Hematopoietic multipotent progenitor cell treated with erythropoietin and hydrocortisone succinate and interleukin-3 and kit ligand, for 8 days (in vitro differentiated cells): ENCODE results near the gene SPNS3.
A peak's percentile ranks its signal among the peaks of the same experiment; 100 is the strongest.

Source experiments
- DNase-seq: peaks from one replicate; pipeline ENCODE4 v3.0.0-alpha.2; 2015

Gene SPNS3

DNA sequence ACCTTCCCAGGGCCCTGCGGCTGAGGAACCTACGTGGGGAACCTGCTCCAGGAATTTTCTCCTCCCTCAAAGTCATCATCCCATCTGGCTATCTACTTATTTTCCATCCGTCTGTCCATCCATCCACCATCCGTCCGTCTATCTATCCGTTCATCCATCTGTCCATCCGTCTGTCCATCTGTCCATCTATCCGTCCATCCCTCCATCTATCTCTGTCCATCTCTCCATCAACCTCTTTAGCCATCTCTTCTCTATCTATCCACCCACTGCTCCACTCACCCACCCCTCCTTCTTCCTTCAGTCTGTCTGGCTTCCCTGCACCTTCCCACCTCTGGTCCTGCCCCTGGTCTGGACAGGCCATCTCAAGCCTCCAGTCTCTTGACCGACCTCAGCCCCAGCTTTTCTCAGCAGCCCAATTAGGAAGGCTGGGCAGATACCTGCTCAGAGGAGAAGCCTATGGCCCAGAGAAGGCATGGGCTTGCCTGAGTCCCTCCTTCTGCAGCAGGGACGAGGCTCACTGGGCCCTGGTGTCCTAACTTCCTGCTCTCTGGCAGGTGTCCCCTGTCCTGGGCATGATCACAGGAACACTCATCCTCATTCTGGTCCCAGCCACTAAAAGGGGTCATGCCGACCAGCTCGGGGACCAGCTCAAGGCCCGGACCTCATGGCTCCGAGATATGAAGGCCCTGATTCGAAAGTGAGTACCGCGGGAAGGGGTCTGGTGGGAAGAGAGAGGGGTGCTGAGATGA lies 98.4 kb downstream of the SPNS3 start:
- no peak for DNase-seq

DNA sequence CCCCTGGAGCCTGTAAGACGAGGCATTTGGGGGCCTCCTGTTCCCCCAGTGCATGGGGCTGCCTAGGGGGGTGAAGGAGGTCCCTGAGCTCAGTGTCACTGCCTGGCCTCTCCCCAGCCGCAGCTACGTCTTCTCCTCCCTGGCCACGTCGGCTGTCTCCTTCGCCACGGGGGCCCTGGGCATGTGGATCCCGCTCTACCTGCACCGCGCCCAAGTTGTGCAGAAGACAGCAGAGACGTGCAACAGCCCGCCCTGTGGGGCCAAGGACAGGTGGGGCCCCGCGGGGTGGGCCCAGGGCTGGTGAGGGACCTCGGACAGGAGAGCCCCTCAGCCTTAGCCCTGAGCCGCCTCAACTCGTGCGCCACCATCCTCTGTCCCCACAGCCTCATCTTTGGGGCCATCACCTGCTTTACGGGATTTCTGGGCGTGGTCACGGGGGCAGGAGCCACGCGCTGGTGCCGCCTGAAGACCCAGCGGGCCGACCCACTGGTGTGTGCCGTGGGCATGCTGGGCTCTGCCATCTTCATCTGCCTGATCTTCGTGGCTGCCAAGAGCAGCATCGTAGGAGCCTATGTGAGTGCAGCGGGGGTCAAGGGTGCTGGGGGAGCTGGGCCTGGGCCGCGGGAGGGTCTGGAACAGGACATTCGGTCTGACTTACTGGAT lies 99.3 kb downstream of the SPNS3 start:
- DNase-seq = no peak

DNA sequence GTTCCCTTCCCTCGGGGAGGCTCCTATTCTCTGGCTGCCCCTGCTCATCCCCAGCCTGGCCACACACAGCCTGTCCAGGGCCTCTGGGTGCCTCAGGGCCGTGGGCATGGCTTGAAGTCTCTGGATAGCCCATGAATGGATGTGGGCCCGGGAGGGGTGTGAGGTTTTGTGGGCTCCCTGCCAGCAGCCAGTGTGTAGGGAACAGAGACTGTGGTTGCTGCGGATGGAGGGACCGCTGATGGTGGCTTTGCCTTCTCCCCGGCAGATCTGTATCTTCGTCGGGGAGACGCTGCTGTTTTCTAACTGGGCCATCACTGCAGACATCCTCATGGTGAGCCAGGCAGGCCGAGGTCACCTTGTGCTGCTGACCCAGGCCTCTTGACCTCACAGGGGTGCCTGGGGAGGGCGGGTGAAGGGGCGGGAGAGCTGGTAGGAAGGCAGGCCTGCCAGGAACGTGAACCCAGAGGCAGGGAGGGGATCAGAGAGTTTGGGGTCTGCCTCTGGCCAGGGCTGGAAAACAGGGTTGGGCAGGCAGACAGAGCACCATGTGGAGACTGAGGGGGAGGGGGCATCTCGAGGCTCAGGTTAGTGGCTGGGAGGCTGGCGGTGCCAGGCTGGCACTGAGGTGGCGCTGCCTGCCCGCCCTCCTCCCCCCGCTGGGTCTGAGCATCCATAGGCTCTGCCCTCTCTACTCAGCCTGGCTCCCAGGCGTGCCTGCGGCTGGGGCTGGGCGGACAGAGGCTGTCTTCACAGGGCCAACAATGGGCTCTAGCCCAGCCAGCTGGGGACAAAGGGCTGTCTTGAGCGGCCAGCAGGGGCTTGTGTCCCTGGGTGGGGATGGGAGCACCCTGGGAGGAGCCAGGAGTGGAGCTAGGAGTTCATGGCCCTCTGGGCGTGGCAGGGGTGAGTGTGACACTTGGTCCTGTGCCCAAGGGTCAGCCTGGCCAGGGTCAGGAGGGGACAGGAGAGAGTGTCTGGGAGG lies 100.1 kb downstream of the SPNS3 start:
- peak; percentile 59 for DNase-seq

DNA sequence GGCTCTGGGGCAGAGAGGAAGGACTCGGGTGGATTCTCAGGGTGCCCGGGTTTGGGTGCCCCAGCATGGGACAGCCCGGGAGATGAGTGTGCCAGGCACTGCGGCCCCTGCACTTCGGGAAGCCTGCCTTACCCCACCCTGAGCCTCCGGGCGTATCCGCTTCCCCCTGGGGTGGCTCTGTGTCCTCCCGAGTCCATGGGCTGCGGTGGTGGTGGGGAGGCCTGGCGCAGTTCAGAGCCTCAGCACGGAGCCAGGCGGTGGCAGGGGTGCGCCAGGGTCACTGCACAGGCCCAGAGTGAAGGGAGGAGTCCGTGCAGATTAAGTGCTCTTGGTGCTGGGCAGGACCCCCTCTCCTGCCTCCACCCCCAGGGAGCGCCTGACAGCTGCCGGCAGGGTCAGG lies 100.8 kb downstream of the SPNS3 start:
- no peak for DNase-seq

DNA sequence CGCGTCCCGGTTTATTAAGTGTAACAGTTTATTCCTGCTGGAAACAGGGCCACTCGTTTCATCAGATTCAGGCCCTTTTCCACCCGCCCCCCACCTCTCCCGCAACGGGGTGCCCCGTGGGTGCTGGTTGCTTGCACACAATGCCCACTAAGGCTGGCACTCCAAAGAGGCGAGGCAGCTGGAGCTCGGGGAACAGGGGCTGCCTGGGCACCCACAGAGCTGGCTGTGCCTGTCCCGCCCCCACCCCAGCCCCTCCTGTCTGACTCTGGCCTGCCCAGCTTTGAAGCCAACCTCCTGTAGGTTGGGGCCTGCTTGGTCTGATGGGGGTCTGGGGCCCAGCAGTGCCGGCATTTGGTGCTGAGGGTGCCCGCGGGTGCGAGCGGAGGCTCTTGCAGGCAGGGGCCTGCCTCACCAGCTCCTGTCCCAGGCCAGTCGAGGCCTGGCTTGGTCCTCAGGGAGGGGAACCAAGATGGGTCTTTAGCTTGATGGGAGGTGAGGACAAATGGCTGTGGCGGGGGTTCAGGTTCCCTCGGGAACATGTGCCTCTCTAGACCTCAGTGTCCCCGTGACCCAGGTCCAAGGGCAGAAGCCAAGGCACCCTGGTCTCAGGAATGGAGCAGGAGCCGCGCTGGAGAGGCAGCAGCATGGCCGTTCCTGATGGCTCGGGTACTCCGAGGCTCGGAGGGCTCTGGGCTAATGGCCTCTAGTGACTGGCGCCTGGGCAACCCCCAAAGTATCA lies 101.4 kb downstream of the SPNS3 start:
- DNase-seq = no peak

DNA sequence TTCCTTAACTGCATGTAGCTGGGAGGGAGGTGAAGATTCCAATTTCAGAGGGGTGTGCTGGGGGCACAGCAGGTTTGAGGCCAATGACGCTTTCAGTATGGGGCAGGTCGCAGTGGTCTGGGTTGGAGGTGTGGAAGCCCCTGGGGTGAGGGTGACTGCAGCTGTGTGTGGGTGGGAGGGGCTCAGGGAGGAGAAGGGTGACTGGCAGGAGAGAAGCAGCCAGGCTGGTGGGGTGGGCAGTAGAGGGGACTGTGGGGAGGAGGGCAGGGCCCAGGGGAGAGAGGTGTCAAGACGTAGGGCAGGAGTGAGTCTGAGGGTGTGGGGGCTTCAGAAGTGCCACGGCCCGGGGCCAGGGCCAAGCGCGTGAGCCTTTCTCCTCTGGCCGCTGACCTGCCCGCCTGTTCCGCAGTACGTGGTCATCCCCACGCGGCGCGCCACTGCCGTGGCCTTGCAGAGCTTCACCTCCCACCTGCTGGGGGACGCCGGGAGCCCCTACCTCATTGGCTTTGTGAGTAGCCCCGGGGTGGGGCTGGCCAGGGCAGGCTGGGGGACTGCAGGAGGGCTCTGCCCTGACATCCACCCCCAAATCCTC lies 102.0 kb downstream of the SPNS3 start:
- DNase-seq = no peak

DNA sequence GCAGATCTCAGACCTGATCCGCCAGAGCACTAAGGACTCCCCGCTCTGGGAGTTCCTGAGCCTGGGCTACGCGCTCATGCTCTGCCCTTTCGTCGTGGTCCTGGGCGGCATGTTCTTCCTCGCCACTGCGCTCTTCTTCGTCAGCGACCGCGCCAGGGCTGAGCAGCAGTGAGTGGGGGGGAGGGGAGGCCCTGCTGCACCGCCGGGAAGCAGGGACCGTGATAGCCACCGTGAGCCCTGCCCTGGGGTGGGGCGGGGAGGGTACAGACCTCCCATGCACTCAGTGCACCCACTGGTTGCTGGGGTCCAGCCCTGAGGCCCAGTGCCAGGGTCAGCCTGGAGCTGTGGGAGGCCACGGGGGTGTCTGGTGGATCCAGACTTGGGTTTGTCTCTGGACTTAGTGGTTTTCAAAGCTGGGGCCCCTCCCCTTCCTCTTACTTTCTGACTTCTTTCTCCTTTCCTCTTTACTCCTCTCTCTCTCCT lies 102.6 kb downstream of the SPNS3 start:
- no peak for DNase-seq

DNA sequence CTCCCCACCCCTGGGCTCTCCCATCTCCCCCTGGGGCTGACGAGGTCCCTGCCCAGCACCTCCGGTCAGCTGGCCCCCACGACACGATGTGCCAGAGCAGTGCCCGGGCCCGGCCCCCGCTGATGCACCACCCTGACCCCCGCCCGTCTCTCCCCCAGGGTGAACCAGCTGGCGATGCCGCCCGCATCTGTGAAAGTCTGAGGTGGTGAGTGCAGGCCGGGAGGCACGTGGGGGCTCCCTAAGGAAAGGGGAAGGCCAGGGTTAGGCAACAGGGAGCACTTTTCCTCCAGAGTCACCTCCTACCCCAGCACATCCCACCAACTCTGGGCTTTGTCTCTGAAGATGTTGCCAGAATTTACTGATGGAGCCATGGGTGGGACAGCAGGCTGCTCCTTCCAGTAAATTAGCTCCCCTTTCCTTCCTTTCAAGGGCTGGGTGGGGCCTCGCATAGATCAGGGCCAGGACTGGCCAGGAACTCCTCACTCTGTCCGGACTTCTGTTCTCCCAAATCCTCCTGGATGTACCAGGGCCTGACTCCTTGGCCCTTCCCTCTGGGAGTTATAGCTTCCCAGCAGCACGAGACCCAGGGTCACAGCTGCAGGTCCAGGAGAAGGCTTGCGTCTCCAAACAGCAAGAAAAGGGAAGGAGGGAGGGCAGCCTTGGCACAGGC lies 103.1 kb downstream of the SPNS3 start:
- no peak for DNase-seq
